BLaER1 (cell line): ENCODE measurements around the gene LAMC3.

Source experiments
- H3K27ac ChIP-seq: shearing (Covaris generic); formaldehyde crosslinking; 2 replicates; pipeline ENCODE4 v1.8.1; 2022
- H3K27me3 ChIP-seq: shearing (Covaris generic); formaldehyde crosslinking; 2 replicates; pipeline ENCODE4 v1.8.1; 2022
- H3K36me3 ChIP-seq: shearing (Covaris generic); formaldehyde crosslinking; 2 replicates; pipeline ENCODE4 v1.8.1; 2022
- H3K4me1 ChIP-seq: shearing (Covaris generic); formaldehyde crosslinking; 2 replicates; pipeline ENCODE4 v1.8.1; 2022
- H3K4me2 ChIP-seq: shearing (Covaris generic); formaldehyde crosslinking; 2 replicates; pipeline ENCODE4 v1.8.1; 2022
- H3K4me3 ChIP-seq: shearing (Covaris generic); formaldehyde crosslinking; 2 replicates; pipeline ENCODE4 v1.8.1; 2022
- H3K9ac ChIP-seq: shearing (Covaris generic); formaldehyde crosslinking; 2 replicates; pipeline ENCODE4 v1.8.1; 2022
- H3K9me3 ChIP-seq: shearing (Covaris generic); formaldehyde crosslinking; 2 replicates; pipeline ENCODE4 v1.8.1; 2022
- H4K20me1 ChIP-seq: shearing (Covaris generic); formaldehyde crosslinking; 2 replicates; pipeline ENCODE4 v1.8.1; 2022
- Cebpa-rat ChIP-seq: shearing (Covaris generic); IDR thresholded peaks from 2 replicates; pipeline ENCODE4 v1.8.1; 2022

LAMC3 gene

GRCh38 chr9:131084661-131085369 is 75.8 kb downstream of the LAMC3 start:
- H3K27me3 ChIP-seq, result no peaks in the 10 kb centered on the region

GRCh38 chr9:131085370-131086122 is 76.6 kb downstream of the LAMC3 start:
- H3K4me3 ChIP-seq, result no peak overlapping the region

More at GRCh38 chr9:131084661-131085369, 75.8 kb downstream of the LAMC3 start:
- Histone ChIP-seq H3K9ac (no peak overlapping the region), H3K4me1 (peaks cover 20% of the 10 kb centered on the region), H3K9me3 (no peaks in the 10 kb centered on the region), H4K20me1 (no peaks in the 10 kb centered on the region), H3K36me3 (no peaks in the 10 kb centered on the region), H3K27ac (no peak overlapping the region), H3K4me2 (peak overlapping the region; percentile 49), H3K4me3 (no peak overlapping the region)
- TF ChIP-seq Cebpa-rat, result no peak

GRCh38 chr9:131087354-131087893 is 78.5 kb downstream of the LAMC3 start:
- Histone ChIP-seq H3K27ac (no peak overlapping the region), H3K9ac (no peak overlapping the region), H3K4me2 (no peak overlapping the region), H3K4me1 (peaks cover 30% of the 10 kb centered on the region), H4K20me1 (no peaks in the 10 kb centered on the region), H3K4me3 (no peak overlapping the region), H3K27me3 (no peaks in the 10 kb centered on the region), H3K36me3 (no peaks in the 10 kb centered on the region), H3K9me3 (no peaks in the 10 kb centered on the region)
- no peak for TF ChIP-seq Cebpa-rat

More at GRCh38 chr9:131085370-131086122, 76.6 kb downstream of the LAMC3 start:
- Histone ChIP-seq H3K36me3 (no peaks in the 10 kb centered on the region), H4K20me1 (no peaks in the 10 kb centered on the region), H3K9ac (no peak overlapping the region), H3K27me3 (no peaks in the 10 kb centered on the region), H3K27ac (no peak overlapping the region), H3K4me1 (peaks cover 25% of the 10 kb centered on the region), H3K4me2 (peak overlapping the region; percentile 49), H3K9me3 (no peaks in the 10 kb centered on the region)
- no peak for TF ChIP-seq Cebpa-rat

GRCh38 chr9:131090025-131090787 is 81.2 kb downstream of the LAMC3 start:
- Histone ChIP-seq H3K4me2 (no peak overlapping the region), H3K9me3 (no peaks in the 10 kb centered on the region), H3K9ac (no peak overlapping the region), H3K27me3 (peaks cover 8% of the 10 kb centered on the region), H3K27ac (no peak overlapping the region), H3K4me3 (no peak overlapping the region), H3K36me3 (no peaks in the 10 kb centered on the region), H3K4me1 (peaks cover 19% of the 10 kb centered on the region), H4K20me1 (no peaks in the 10 kb centered on the region)
- no peak for TF ChIP-seq Cebpa-rat

GRCh38 chr9:131091352-131091992 is 82.5 kb downstream of the LAMC3 start:
- no peaks in the 10 kb centered on the region for H3K36me3 ChIP-seq
- H3K9me3 ChIP-seq, result no peaks in the 10 kb centered on the region
- H3K4me3 ChIP-seq, result no peak overlapping the region
- H3K4me2 ChIP-seq, result no peak overlapping the region
- peaks cover 19% of the 10 kb centered on the region for H3K27me3 ChIP-seq
- H3K4me1 ChIP-seq, result peaks cover 21% of the 10 kb centered on the region
- no peaks in the 10 kb centered on the region for H4K20me1 ChIP-seq
- no peak overlapping the region for H3K9ac ChIP-seq
- TF ChIP-seq Cebpa-rat, result no peak
- no peak overlapping the region for H3K27ac ChIP-seq

GRCh38 chr9:131092030-131092429 is 83.1 kb downstream of the LAMC3 start:
- Histone ChIP-seq H3K4me1 (peaks cover 26% of the 10 kb centered on the region), H3K9me3 (no peaks in the 10 kb centered on the region), H3K4me2 (no peak overlapping the region), H3K27ac (no peak overlapping the region), H3K27me3 (peaks cover 25% of the 10 kb centered on the region), H3K4me3 (no peak overlapping the region), H3K9ac (no peak overlapping the region), H3K36me3 (no peaks in the 10 kb centered on the region), H4K20me1 (no peaks in the 10 kb centered on the region)
- no peak for TF ChIP-seq Cebpa-rat

- no peak overlapping the region for H3K4me3 ChIP-seq
- H3K4me2 ChIP-seq, result no peak overlapping the region
- no peaks in the 10 kb centered on the region for H3K36me3 ChIP-seq
- TF ChIP-seq Cebpa-rat, result no peak
- H3K9me3 ChIP-seq, result no peaks in the 10 kb centered on the region
- no peaks in the 10 kb centered on the region for H4K20me1 ChIP-seq
- H3K9ac ChIP-seq, result no peak overlapping the region
- peaks cover 32% of the 10 kb centered on the region for H3K27me3 ChIP-seq
- H3K27ac ChIP-seq, result no peak overlapping the region
- peaks cover 28% of the 10 kb centered on the region for H3K4me1 ChIP-seq
These were observed 83.8 kb downstream of the LAMC3 start for GRCh38 chr9:131092548-131093440.

- Histone ChIP-seq H4K20me1 (no peaks in the 10 kb centered on the region), H3K4me1 (peaks cover 40% of the 10 kb centered on the region), H3K4me2 (no peak overlapping the region), H3K4me3 (no peak overlapping the region), H3K9me3 (no peaks in the 10 kb centered on the region), H3K27me3 (peaks cover 37% of the 10 kb centered on the region), H3K27ac (no peak overlapping the region), H3K36me3 (no peaks in the 10 kb centered on the region), H3K9ac (no peak overlapping the region)
- no peak for TF ChIP-seq Cebpa-rat
These were observed 85.0 kb downstream of the LAMC3 start for GRCh38 chr9:131094015-131094414.

- no peak for TF ChIP-seq Cebpa-rat
- Histone ChIP-seq H3K4me1 (peaks cover 46% of the 10 kb centered on the region), H3K36me3 (no peaks in the 10 kb centered on the region), H3K9me3 (no peaks in the 10 kb centered on the region), H3K27me3 (peaks cover 37% of the 10 kb centered on the region), H3K9ac (no peak overlapping the region), H3K4me2 (no peak overlapping the region), H3K4me3 (no peak overlapping the region), H4K20me1 (no peaks in the 10 kb centered on the region), H3K27ac (no peak overlapping the region)
These were observed 85.6 kb downstream of the LAMC3 start for GRCh38 chr9:131094622-131095021.
